GM19452 (cell line): Measurements from ENCODE around the gene FHIT.

Source experiments
- ATAC-seq: cut with Tn5 transposase; IDR thresholded peaks from one replicate; pipeline ENCODE4 v1.9.1; 2021; ENCODE audit not compliant: unreplicated experiment

Gene FHIT

DNA sequence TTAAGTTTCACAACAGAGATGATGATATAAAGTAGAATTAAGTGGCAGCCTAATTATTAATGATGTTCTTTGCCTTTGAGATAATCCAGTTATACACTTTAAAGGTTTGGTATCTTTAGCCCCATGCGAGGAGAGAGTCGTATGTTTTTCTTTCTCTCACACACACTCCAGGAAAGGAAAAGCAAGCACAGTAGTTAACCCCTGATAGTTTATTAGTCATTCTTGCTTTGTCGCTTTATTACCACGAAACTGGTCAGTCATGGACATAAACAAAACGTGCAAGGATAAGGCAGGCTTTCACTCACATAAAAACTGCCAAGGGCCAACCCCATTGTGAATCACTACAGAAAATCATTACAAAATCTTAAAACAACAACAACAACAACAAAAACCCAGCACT lies 866.9 kb downstream of the FHIT start:
- no peak for ATAC-seq

GRCh38 chr3:60383345-60383744 lies 867.9 kb downstream of the FHIT start:
- ATAC-seq: no peak

DNA sequence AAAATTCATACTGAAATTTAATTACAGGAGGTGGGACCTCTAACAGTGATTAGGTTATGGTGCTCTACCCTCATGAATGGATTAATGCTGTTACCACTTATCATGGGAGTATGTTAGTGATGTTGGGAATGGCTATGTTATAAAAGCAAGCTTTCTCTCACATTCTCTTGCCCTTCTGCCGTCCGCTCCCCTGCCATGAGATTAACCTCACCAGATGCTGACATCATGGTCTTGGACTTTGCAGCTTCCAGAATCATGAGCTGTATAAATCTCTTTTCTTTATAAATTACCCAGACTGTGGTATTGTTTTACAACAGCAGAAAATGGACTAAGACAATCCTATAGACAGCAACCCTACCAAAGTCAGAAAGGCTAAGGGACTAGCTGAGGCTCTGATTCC lies 884.8 kb downstream of the FHIT start:
- ATAC-seq: no peak

- no peak for ATAC-seq
Measured at GRCh38 chr3:60365360-60365759, 885.9 kb downstream of the FHIT start.

GRCh38 chr3:60364475-60364874 lies 886.8 kb downstream of the FHIT start:
- no peak for ATAC-seq

DNA sequence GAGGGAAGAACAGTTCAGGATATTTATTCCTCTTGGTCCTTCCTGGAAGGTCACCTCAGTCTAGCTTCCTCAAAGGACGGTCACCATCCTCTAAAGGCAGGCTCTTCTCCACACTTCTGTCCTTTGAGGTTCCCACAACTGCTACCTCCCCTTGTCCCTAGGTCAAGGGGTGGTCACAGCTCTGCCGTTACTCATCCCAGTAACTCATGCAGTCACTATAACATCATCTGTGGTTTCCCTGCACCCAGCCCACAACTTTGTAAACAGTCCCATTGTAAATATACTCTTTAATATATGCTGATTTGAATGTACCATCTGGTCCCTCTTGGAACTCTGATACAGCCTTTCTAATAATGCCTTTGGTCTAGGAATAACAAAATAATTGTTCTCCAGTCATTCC lies 887.4 kb downstream of the FHIT start:
- ATAC-seq: no peak

GRCh38 chr3:60355825-60356224 lies 895.4 kb downstream of the FHIT start:
- ATAC-seq: no peak

- ATAC-seq: no peak
Measured at GRCh38 chr3:60351481-60351880, 899.8 kb downstream of the FHIT start.

DNA sequence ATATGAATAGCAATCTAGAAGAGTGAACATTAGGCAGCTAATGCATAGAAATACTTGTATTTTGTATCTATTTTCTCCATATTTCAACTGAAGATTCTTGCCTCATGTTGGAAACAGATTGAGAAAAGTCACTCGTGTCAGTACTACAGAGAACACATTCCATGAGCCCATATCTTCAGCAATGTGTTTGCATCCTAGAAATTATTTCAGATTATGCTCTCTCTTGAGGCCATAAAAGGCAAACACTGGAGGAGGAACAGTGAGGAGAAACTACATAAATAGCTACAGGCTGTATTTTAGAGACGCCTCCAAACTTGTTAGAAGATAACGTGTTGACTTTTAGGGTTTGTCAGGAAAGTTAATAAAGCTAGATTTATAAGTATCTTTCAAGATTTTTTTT lies 906.9 kb downstream of the FHIT start:
- ATAC-seq: no peak

- no peak for ATAC-seq
Measured at GRCh38 chr3:60343831-60344230, 907.4 kb downstream of the FHIT start.

DNA sequence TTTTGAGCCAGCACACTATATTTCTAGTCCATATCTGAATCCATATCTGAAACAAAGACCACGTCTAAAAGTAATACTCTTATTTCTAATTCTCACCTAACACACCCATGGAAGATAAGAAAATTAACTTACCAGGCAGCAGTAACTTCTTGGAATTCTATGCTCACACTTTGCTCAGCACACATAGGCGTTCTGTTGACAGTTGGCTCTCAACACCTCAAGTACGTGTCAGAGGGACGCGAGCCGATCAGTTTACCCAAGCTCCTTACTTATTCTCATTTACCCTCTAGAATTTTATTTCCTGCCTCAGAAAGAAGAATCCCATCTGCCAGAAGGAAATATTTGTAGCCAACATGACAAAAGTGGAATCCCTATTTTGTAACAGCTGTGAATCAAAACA lies 911.9 kb downstream of the FHIT start:
- no peak for ATAC-seq

DNA sequence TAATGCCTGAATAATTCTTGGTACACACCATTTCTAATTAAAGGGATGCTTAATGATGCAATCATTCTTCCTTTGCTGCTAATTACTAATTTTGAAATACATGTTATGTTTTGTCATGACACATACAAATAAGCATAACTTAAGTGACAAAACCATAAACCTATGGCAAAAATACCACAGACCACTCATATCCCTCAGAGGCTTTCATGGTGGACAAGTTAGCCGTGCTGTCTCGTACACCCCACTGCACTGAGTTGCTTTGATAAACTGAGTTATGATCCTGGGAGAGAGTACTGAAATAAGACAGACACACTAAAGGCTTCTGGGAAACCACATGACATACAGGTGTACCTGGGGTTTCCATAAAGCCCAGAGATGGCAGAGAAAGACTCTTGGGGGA lies 913.8 kb downstream of the FHIT start:
- no peak for ATAC-seq

DNA sequence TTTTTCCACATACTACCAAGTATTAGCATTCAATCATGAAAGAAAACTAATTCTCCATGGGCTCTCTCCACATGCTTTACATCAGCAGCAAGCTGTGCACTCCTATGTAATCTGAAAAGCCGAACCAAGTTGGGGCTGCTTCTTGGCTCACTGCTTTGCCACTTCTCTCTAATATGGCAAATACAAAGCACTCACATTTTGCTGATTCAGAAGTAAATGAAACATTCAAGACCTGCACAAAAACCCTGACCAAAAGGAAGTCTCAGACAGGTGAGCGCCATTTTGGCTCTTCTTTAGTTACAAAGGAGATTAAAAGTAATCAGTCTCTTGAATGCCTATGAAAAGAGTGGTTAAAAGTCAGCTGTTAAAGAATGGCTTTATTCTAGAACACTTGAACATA lies 915.2 kb downstream of the FHIT start:
- ATAC-seq: no peak

- ATAC-seq: no peak
Measured at GRCh38 chr3:60333710-60334109, 917.5 kb downstream of the FHIT start.

DNA sequence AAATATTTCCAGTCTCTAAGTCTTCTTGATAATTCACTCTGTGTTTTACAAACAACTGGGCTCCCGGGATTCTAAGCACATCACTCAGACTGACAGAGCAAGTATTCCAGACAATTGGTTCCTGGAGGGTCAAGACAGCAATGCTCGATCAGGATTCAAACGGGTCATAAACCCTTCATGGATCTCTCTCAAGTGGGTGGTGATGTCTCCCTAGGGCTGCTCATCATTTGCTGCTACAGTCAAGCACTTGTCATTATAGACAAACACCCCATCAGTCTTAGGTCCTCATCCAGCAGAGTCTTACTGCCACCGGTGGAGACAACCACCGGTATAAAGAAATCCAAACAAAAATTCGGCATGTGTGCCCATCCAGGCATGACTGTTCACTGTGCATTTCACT lies 921.1 kb downstream of the FHIT start:
- ATAC-seq: no peak

- no peak for ATAC-seq
Measured at GRCh38 chr3:60325610-60326170, 925.6 kb downstream of the FHIT start.

DNA sequence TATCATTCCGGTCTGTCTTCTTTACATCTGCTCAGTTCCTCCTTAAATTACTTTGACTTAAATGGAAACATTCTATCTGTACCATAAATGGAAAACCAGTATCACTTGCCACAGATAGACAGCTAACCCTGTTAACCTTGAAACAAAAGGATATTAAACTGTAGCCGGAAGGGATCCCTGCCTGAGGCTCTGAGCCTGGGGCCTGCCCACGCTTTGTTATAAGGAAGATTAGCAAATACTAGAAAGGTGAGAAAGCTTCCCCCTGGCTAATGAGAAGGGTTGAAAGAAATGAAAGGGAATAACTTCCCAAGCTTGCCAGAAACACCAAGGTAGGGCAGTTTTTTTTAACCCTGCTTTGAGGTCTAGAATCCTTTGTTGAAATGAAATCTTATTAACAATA lies 927.6 kb downstream of the FHIT start:
- no peak for ATAC-seq

GRCh38 chr3:60323180-60323579 lies 928.1 kb downstream of the FHIT start:
- no peak for ATAC-seq

DNA sequence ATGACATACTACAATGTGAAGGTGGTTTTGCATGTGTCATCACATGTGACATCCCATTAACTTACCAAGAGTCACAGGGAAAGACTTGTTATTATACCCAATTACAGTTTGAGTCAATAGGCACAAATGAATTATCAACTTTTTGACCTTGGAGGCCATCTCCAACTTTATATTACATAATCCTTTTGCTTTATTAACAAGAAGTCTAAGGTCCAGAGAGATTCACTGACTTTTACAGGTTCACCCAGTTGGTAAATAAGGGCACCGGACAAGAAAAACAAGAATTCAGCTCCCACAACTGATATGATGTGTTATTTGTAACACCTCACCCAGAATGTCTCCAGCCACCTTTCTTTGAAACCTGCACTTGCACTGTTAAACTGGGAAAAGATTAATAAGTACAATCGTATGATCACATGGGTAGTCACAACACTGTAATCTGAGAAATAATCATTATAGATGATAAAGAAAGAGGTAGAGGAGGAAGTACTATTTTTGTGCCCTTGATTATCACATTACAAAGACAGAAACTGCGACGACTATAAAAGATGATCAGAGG lies 928.9 kb downstream of the FHIT start:
- ATAC-seq: no peak

- ATAC-seq: no peak
Measured at GRCh38 chr3:60319179-60319858, 931.9 kb downstream of the FHIT start.

DNA sequence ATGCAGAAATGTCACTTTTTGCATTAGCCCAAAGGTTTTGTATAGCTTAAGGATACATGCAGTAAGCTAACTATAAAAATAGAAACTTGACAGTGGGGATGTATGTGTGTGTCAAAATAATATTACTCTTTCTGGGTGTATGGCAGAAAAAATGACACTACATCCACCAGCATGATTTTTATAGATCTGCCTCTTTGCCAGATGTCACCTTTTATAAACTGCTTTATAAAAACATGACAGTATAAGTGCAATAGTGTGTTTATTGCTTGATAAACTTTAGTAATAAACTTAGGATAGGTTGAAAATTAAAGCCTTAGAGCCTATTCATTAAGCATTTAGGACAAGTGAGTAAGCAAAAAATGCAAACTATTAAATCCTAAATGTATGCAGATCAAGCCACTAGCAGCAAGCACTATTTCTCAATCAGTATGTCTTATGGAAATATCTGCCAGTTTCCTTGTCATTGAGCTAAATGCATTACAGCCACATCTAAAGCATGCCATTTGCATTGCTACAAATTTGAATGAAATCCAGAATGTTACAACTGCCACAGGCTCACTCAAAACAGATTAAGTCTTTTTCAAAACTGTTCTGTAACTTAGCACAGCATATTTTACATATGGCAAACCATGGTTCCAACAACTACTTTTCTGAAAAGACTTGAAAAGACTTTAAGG lies 935.0 kb downstream of the FHIT start:
- ATAC-seq: no peak

DNA sequence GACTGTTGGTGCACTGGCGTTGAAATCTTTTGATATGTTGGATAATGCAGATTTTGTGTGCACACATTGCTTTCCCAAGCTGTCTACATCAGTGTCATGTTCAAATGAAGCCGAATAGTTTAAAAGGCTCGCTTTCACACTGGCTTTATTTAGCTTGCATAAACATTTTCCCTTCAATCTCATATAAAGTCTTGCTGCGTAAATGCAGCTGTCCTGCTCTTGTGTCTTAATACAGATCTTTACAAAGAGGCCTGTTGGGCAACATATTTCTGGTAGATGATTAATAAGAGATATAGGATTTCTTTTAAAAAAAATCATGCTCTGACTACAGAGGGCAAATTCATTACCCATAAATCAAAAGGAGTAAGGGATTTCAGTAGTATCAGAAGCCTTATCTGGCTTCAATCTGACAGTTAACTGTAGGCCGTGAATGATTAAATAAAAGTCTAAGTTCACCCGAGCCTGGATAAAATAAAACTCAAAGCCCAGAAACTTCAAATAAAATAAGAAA lies 937.2 kb downstream of the FHIT start:
- ATAC-seq: no peak
